ENCODE results near the gene ATG9A. TPM values are rescaled to one million over a fixed set of nuclear protein-coding genes. Genes with fewer than 3 reads are reported as not detected.
"Not testable (repeated sequence)": the region's sequence is repeated elsewhere in the genome, so short reads cannot be mapped to it uniquely, and the experiment has no call there.

The ATG9A gene, protein sequence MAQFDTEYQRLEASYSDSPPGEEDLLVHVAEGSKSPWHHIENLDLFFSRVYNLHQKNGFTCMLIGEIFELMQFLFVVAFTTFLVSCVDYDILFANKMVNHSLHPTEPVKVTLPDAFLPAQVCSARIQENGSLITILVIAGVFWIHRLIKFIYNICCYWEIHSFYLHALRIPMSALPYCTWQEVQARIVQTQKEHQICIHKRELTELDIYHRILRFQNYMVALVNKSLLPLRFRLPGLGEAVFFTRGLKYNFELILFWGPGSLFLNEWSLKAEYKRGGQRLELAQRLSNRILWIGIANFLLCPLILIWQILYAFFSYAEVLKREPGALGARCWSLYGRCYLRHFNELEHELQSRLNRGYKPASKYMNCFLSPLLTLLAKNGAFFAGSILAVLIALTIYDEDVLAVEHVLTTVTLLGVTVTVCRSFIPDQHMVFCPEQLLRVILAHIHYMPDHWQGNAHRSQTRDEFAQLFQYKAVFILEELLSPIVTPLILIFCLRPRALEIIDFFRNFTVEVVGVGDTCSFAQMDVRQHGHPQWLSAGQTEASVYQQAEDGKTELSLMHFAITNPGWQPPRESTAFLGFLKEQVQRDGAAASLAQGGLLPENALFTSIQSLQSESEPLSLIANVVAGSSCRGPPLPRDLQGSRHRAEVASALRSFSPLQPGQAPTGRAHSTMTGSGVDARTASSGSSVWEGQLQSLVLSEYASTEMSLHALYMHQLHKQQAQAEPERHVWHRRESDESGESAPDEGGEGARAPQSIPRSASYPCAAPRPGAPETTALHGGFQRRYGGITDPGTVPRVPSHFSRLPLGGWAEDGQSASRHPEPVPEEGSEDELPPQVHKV
- total RNA-seq = 10 to 100 TPM; 28.5 to 38.5 TPM
- long read RNA-seq, donor 1, partial matches to known transcripts = 11 of 16 reads
- long read RNA-seq, donor 1, other reads (novel, unspliced or antisense) = 4 of 16 reads
- long read RNA-seq, donor 2, partial matches to known transcripts = 11 of 19 reads
- long read RNA-seq, donor 2, other reads (novel, unspliced or antisense) = 5 of 19 reads

DNA sequence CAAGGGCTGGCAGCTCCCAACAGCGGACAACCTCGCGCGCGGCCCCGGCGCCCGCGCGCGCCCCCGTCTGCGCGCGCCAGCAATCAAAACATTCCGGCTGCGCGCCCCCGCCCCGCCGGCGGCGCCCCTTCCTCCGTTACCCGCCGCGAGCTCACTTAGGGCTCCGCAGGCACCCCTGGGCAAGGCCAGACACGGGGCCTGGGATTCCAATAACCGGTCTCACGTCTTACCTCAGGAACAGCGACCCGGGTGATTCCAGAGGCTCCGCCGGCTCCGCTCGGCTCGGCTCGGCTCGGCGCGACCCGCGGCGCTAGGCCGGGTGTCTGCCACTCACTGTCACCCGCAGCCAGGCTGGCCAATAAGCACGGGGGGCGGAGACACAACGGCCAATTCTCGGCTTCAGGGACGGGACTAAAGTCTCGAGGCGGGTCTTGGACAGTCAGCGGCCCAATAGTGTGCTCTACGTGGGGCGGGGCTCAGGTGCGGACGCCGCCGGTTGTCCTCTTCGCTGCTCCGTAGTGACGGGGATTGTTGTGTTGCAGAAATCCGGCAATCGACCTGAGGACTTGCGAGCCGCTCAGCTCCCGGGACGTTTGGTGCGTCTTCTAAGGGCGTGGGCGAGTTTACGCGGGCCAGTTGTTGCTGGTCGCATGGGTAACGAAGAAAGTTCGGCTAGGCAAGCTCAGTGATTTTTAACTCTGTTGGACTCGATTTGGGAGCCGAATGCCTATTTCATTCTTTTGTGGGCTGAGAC, at the start of gene ATG9A, which contains the start of gene ANKZF1:
ATG9A (minus strand) TSS at position 332 of the 754 bp plus-strand sequence. CDS start 1,612 bp downstream, outside the sequence.
ANKZF1 (plus strand) TSS at position 502 of the 754 bp plus-strand sequence. CDS start 452 bp downstream, outside the sequence.
- intact Hi-C loops (cut with DNase I) = no loop called here

DNA sequence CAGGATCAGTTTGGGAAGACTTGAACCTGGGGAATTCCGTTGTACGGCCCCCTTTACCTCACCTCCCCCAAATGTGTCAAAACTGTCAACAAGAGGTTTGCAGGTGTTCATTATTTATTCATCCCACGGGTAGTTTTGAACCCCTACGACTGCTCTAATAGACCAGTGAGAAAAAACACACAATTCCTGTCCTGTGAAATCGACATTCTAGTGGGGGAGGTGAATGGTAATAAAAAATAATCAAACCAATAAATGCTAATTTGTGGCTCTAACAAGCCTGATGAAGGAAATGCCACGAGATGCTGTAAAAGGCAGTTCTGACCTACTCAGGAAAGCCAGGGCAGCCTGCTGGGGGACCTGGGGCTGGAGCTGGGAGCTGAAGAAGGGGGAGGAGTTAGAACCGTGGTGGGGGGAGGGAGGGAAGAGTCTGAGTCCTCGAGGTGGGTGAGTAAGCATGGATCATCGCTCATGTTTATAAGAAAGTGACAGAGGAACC, 49.3 kb upstream of the ATG9A start:
- DNase-seq (ENCODE audit: low spot score) = no peak
- intact Hi-C loops (cut with DNase I) = loop anchor here in 1 of 2 donors (2.0 kb wide), 1 partner anchor 16 kb away; no protein-coding TSS in a partner anchor

More for the DNA sequence above, at the start of gene ATG9A, which contains the start of gene ANKZF1:
- peak; percentile 99 for DNase-seq (ENCODE audit: low spot score)

DNA sequence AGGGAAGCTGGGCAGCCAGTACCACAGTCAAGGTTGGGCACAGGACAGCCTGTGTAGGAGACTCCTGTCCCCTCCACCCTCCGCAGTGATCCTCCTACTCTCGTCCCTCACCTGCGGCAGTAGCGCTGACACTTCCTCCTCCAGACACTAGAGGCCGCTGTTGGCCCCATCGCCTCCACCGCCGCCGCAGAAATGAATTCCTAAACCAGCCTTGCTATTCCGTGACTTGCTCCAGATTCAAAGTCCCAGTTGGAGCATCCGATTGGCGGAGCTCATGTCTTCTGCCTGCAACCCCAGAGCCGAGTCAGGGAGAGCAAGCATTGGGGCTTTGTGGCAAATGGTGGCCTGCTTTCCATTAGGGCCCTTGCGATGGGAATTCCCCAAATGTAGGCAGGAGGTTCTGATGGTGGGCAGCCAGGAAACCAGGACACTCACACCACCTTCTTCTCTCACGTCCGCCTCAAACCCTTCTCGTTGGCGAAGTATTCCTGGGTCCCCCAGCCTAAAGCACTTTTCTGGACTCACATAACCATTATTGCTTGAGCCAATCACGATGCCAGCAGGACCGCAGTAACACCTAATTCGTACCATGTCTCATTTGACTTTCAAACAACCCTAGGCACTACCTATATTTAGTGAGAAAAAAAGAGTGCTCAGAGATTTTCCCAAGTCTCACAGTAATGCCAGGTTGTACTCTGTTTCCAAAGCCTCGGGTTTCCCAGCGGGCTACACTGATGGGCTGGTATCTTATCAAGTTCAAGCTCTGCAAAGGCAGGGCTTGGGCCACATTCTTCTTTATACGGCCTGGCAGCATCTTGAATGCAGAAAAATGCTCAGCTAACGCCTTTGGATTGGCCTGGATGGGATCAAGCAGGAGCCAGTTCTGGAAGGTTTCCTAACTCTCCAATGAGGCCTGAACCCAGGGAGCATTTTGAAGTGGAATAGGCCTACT, 48.5 kb upstream of the ATG9A start:
- DNase-seq (ENCODE audit: low spot score) = peak; percentile 90
- intact Hi-C loops (cut with DNase I) = loop anchor here in 1 of 2 donors (2.0 kb wide), 1 partner anchor 17 kb away; no protein-coding TSS in a partner anchor

DNA sequence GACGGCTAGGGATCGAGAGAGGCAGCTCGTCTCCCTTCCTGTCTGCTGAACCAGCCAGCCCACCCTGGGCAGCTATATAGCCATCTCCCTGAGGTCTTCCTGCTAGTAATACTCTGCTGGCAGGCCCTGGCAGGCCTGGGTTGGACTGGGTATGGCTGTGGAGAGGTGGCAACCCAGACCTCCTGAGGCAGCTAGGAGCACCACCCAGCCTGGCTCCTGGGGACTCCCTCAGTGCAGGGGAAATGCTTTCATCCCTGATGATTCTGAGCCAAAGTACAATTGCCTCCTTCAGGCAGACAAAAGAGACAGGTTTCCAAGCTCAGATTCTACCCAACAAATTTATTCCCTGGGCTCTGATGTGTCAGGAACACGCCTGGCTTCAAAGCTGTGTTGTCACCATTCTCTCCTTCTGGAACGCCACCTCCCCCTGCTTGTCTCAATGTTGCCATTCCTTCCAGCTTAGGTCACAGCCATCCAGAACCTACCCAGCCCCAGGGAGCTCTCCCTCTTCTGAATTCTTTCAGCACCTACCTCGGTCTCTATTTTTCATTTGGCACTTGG, 45.0 kb upstream of the ATG9A start:
- DNase-seq (ENCODE audit: low spot score) = no peak
- intact Hi-C loops (cut with DNase I) = no loop called here

DNA sequence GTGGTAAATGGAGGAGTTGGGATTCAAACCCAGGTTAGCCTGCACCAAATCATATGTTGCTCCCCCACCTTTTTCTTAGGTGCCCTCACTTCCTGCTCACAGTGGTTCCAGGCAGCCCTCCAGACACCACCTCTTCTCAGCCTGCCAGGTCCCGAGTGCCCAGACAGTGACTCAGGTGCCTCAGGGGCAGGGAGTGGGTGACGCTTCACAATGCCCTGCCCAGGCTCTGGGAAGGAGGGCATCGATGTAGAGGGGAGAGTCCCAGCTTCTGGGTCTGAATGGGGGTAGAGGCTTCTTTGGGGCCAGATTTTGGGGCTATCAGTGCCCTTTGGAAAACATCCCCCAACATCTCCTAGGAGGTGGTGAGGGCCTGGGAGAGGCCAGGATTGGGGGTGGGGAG, 44.5 kb upstream of the ATG9A start:
- DNase-seq (ENCODE audit: low spot score) = no peak
- intact Hi-C loops (cut with DNase I) = no loop called here

DNA sequence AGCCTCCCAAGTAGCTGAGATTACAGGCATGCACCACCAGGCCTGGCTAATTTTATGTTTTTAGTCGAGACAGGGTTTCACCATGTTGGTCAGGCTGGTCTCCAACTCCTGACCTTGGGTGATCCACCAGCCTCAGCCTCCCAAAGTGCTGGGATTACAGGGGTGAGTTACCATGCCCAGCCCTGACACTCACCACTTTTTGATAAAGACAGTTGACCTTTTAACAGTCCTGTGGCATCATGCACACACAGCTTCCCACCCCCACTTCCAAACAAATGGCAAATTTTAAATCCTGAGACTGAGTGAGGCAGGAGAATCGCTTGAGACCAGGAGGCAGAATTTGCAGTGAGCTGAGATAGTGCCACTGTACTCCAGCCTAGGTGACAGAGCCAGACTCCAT, 43.6 kb upstream of the ATG9A start:
- no peak for DNase-seq (ENCODE audit: low spot score)
- intact Hi-C loops (cut with DNase I) = no loop called here

DNA sequence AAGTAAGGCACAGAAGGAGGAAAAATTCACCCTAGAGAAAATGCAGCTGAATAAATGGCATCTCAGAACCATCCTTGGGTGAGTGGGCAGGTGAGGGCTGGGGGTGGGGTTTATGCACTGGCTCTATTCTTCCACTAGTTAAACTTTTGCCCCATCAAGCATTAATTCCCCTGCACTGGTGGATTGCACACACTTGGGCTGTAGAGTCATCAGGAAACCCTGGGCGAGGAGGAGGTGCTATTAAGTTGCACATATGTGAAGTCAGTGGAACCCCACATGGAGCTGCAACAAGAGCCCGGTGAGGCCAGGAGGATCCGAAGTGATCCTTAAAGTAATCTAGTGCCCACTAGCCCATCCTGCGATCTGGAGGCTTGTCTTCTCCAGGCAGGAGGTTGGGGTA, 42.9 kb upstream of the ATG9A start:
- intact Hi-C loops (cut with DNase I) = no loop called here
- DNase-seq (ENCODE audit: low spot score) = no peak

DNA sequence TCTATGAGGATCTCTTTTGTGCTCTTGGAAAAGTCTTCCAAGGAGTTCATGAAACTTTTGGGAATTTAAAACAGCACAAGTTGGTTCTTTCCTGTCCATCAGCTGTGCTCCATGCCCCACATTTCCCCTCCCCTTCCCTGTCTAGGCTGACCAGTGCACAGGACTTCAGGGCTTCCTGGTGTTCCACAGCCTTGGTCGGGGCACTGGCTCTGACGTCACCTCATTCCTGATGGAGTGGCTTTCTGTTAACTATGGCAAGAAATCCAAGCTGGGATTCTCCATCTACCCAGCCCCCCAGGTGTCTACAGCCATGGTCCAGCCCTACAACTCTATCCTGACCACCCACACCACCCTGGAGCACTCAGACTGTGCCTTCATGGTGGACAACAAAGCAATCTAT, 41.6 kb upstream of the ATG9A start:
- no peak for DNase-seq (ENCODE audit: low spot score)
- intact Hi-C loops (cut with DNase I) = no loop called here

DNA sequence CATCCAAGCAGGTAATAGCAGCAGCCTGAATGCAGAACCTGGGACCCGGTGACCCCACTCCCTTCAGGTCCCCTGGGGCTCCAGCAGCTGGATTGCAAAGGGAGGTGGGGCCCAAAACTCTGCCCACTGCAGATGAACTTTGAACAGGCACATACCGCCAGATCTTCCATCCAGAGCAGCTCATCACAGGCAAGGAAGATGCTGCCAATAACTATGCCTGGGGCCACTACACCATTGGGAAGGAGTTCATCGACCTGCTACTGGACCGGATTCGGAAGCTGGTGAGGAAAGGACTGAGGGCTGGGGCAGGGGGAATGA, 40.6 kb upstream of the ATG9A start:
- intact Hi-C loops (cut with DNase I) = no loop called here
- DNase-seq (ENCODE audit: low spot score) = no peak

DNA sequence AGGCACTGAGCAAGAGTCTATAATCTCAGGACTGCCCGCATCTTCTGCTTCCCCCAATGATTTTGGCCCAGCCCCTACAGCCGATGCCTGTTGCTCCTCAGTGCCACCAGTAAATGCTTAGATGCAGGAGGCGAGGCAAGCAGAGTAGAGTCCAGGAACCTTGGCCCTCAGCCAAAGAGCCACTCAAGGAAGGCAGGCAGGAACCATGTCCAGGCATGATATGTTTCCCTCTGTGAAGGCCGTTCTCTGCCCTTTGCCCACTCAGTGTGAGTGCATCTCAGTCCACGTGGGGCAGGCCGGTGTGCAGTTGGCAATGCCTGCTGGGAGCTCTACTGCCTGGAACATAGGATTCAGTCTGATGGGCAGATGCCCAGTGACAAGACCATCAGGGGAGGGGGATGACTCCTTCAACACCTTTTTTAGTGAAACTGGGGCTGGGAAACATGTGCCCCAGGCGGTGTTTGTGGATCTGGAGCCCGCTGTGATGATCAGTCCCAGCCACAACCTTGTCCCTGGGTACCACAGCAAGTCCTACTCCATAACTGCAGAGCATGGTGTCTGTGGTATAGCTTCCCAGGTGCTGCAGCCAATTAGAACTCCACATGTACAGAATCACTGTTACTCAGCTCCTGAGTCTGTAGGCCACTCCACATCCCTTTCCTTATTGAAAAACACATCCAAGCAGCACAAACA, 40.1 kb upstream of the ATG9A start:
- DNase-seq (ENCODE audit: low spot score) = no peak
- intact Hi-C loops (cut with DNase I) = no loop called here

DNA sequence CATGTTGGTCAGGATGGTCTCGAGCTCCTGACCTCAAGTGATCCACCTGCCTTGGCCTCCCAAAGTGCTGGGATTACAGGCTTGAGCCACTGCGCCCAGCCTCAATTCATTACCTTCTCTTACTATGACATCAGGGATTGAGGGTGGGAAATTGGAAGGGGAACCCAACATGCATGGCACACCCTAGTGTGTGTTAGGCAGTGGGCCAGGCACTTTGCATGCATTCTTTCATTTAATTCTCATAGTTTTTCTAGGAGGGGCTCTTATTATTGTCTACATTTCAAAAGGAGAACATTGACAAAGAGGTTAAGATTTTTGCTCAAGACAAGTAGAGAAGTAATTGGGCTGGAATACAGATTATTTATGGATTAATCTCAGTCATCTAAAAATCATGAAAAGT, 38.9 kb upstream of the ATG9A start:
- DNase-seq (ENCODE audit: low spot score) = no peak
- intact Hi-C loops (cut with DNase I) = no loop called here

DNA sequence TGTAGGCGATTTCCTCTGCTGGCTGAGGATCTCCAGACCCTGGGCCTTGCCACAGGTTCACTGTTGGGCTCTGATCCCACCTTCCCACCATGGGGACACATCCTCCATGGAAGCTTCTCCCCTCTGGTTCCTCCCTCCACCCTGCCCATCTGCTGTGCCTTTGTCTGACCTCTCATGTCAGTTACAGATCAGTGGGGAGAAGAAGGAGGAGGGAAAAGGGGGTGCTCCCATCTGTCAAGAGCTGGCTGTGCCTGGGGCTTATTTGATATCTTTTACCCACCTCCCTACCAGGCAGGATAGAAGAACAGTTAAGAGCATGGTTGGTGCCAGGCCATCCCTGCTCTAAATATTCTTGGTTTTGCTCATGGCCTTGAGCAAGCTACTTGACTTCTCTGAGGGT, 37.5 kb upstream of the ATG9A start:
- no peak for DNase-seq (ENCODE audit: low spot score)
- intact Hi-C loops (cut with DNase I) = no loop called here

DNA sequence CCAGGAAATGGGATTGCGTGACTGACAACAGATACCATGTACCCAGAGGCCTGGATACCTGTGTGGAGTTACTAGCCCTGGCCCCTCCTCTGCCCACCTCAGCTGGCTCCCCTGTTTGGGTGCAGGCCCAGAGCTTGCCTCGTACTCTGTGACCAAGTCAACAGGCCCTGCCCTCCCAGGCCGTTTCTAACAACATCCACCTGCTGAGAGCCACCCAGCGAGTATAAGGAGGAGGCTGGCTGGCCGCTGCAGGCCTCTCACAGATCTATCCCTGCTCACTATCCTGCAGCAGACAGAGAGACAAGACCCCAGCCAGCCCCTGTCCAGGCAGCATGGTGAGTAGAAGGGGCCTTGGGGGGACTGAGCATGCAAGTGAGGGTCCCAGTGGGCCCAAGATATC, 36.8 kb upstream of the ATG9A start:
- intact Hi-C loops (cut with DNase I) = no loop called here
- no peak for DNase-seq (ENCODE audit: low spot score)

DNA sequence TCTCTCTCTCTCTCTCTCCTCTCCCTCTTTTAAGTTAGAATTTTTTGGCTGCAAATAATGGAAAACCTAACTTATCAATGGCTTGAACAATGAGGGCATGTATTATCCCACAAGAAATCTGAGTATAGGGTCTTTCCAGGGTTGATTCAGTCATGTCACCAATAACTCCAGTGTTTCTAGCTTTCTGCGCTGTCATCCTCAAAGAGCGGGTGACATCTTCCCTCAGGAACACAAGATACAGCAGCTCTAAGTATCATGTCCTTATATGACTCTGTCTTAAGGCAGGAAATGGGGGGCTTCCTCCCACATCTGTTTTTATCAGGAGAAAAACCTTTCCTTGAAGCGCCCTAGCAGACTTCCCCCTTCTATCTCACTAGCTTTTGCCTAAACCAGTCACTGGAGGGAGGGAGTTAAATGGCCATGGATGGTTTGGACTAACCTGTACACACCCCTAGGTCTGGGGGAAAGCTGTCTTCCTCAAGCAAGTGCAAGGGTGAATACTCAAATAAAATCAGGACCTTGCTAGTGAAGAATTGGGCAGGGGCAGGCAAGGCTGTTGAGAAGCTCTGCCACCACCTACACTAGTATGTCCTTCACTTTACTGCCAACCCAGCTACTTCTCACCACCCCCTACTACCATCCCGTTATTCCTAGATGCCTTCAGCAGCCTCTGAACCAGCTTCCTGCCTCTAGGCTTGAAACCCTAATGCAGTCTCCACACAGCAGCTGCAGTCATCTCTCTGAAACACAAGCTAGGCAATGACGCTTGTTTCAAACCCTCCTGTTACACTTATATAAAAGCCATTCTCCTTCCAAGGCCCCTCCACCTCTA, 31.8 kb upstream of the ATG9A start:
- intact Hi-C loops (cut with DNase I) = no loop called here
- no peak for DNase-seq (ENCODE audit: low spot score)

DNA sequence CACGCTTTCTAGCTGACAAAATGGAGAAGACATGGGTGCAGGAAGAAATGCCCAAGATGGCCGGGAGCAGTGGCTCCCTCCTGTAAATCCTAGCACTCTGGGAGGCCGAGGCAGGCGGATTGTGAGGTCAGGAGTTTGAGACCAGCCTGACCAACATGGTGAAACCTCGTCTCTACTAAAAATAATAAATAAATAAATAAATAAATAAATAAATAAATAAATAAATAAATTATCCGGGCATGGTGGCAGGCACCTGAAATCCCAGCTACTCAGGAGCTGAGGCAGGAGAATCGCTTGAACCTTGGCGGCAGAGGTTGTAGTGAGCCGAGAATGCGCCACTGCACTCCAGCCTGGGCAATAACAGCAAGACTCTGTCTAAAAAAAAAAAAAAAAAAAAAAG, 29.5 kb upstream of the ATG9A start:
- intact Hi-C loops (cut with DNase I); DNase-seq (ENCODE audit: low spot score): not testable (repeated sequence)

DNA sequence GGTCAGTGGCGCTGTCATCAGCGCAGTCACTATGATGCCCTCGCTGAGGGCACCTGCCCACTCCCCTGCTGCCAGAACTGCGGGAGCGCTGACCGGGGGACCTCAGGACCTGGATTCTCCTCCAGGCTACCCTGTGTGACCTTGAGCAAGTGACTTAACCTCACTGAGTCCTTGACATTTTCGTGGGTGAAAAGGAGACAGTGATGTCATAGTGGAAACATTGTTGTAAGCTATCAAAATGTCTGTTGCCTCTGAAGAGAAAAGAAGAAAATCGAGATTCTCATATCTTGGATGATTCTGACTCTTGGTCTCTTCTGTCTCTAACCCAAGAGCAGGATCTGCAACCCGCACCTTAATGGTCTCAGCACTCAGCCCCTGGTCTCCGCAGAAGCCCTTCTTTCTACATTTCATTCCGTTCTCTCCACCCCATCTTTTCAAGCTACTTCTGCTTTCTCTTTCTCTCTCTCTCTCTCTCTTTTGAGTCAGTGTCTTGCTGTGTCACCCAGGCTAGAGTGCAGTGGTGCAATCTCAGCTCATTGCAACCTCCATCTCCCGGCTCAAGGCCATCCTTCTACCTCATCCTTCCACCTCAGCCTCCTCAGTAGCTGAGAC, 25.3 kb upstream of the ATG9A start:
- intact Hi-C loops (cut with DNase I) = no loop called here
- DNase-seq (ENCODE audit: low spot score) = peak; percentile 78

All from posterior vena cava (tissue), 2 donors.